Mucosa of gallbladder (tissue), 1 donor: ENCODE results near the gene BPTF. TPM values are rescaled to one million over a fixed set of nuclear protein-coding genes. Genes with fewer than 3 reads are reported as not detected.
"Not testable (repeated sequence)": the region's sequence is repeated elsewhere in the genome, so short reads cannot be mapped to it uniquely, and the experiment has no call there.

Source experiments
- DNase-seq: peaks from one replicate; pipeline ENCODE4 v3.0.0-alpha.2; 2020; ENCODE audit warnings: low spot score
- total RNA-seq: library from RNA; stranded (reverse); gene quantifications from one replicate; pipeline ENCODE4 v1.2.1, GENCODE V29; 2021
- donor health status: DM: no; HTN: no; CAD: no.

The BPTF gene
- total RNA-seq, 1 donor from 2014 or later, result 107 TPM

GRCh38 chr17:68015081-68015723 is 189.9 kb downstream of the BPTF start:
- no peak for DNase-seq

- no peak for DNase-seq
Observed at GRCh38 chr17:68016838-68017237, 191.5 kb downstream of the BPTF start.

- not testable (repeated sequence) for DNase-seq
Observed at GRCh38 chr17:68018493-68018892, 193.2 kb downstream of the BPTF start.

- no peak for DNase-seq
Observed at GRCh38 chr17:68019336-68019674, 194.0 kb downstream of the BPTF start.

- peak; percentile 97 for DNase-seq
Observed at GRCh38 chr17:68019675-68020408, 194.5 kb downstream of the BPTF start.

- no peak for DNase-seq
Observed at GRCh38 chr17:68020409-68020756, 195.1 kb downstream of the BPTF start.

GRCh38 chr17:68020791-68021190 is 195.5 kb downstream of the BPTF start:
- not testable (repeated sequence) for DNase-seq

- no peak for DNase-seq
Observed at GRCh38 chr17:68021963-68022362, 196.7 kb downstream of the BPTF start.

GRCh38 chr17:68022547-68022946 is 197.2 kb downstream of the BPTF start:
- not testable (repeated sequence) for DNase-seq

GRCh38 chr17:68029512-68030215 is 204.4 kb downstream of the BPTF start:
- no peak for DNase-seq

Other genes with a start within 250 kb of the BPTF start
- 24.9 TPM for gene NOL11, start 107.6 kb upstream of the BPTF start, total RNA-seq
- 10.0 TPM for gene C17orf58, start 171.0 kb downstream of the BPTF start, total RNA-seq
- 22.6 TPM for gene KPNA2, start 210.2 kb downstream of the BPTF start, total RNA-seq